Measurements from ENCODE around the gene RAB25. TPM values are rescaled to one million over a fixed set of nuclear protein-coding genes. Genes with fewer than 3 reads are reported as not detected.

RAB25 gene
- polyA plus RNA-seq, 2 of the 4 experiments (the other 2 are of a cell fraction) = not detected

- ChIA-PET CTCF (interaction anchor here (0.9 to 2.9 kb wide), 5 partner anchors 10 to 37 kb away, joined by 3 to 8 read pairs (median 4); partner anchors contain the start of gene UBQLN4), POLR2A (interaction anchor here (0.5 kb wide), 1 partner anchor 81 kb away, joined by 4 read pairs; no protein-coding TSS in a partner anchor)
- H3K4me1 ChIP-seq = peaks cover 10% of the 10 kb centered on the region; the same call in 1 of the 3 replicates
- WGBS (ENCODE audit: missing lambda C conversion rate) = 2% methylated on average over 29 of the region's 45 CpGs
- peak within 1 kb of the TSS; percentile 99 for H3K4me3 ChIP-seq
- DNase-seq (ENCODE audit: low read depth in 1 of 2, low spot score in 1 of 2) (peak; percentile 90 to 99), FAIRE-seq (peak; percentile 68), ATAC-seq (peak; percentile 99)
- peak within 1 kb of the TSS; percentile 93 to 95 for H3K27ac ChIP-seq
- H3K4me2 ChIP-seq = peak within 1 kb of the TSS; percentile 90
- H3K9me3 ChIP-seq = no peaks in the 10 kb centered on the region
- 0 out of 3 replicates have a peak, but pooled peaks have one; percentile 39 for TF ChIP-seq BCL3 (IDR thresholded peaks at IDR 0.05)
- TF ChIP-seq CTCF (IDR thresholded peaks at IDR 0.05) = no peak
- TF ChIP-seq MAX (IDR thresholded peaks at IDR 0.05) = peak; percentile 27; the same call in 1 of the 2 replicates
- peak; percentile 85 for TF ChIP-seq POLR2A (IDR thresholded peaks at IDR 0.05; ENCODE audit: low read length)
- no peak for TF ChIP-seq RAD21 (conservative IDR thresholded peaks at IDR 0.05 in 1 of 2, IDR thresholded peaks at IDR 0.05 in 1 of 2)
- no peak for TF ChIP-seq CHD4 (IDR thresholded peaks at IDR 0.05; ENCODE audit: borderline replicate concordance)
Observed at GRCh38 chr1:156020293-156021092, 40.5 kb upstream of the RAB25 start, which contains the start of gene SSR2. TSS of gene SSR2 (minus strand) at chr1:156020951. CDS start at chr1:156020167, 784 bp downstream.

GRCh38 chr1:156021093-156021428, 39.9 kb upstream of the RAB25 start:
- peak overlapping the region; percentile 93 to 95; a peak in 4 of 6 replicates for H3K27ac ChIP-seq
- H3K4me1 ChIP-seq = peaks cover 13% of the 10 kb centered on the region; the same call in 2 of the 3 replicates
- ATAC-seq (no peak), FAIRE-seq (no peak), DNase-seq (ENCODE audit: low read depth in 1 of 2, low spot score in 1 of 2) (no peak)
- H3K4me2 ChIP-seq = peak overlapping the region; percentile 90
- ChIA-PET POLR2A (no interaction called here), CTCF (interaction anchor here (0.9 to 2.9 kb wide), 6 partner anchors 9 to 45 kb away, joined by 3 to 8 read pairs (median 5); partner anchors contain the start of gene UBQLN4)
- H3K9me3 ChIP-seq = no peaks in the 10 kb centered on the region
- TF ChIP-seq CBX2 (IDR thresholded peaks at IDR 0.05; ENCODE audit: borderline replicate concordance, low read depth) (no peak), EHMT2 (IDR thresholded peaks at IDR 0.05; ENCODE audit: low read depth) (no peak), HDAC2 (IDR thresholded peaks at IDR 0.05) (no peak), BCL3 (IDR thresholded peaks at IDR 0.05) (no peak), NFE2L2 (conservative IDR thresholded peaks at IDR 0.05; ENCODE audit: low read length) (no peak), NR3C1 (IDR thresholded peaks at IDR 0.05) (no peak), CEBPB (IDR thresholded peaks at IDR 0.05) (no peak), TFCP2L1 (CRISPR knock-in tag; IDR thresholded peaks at IDR 0.05) (no peak), RFX5 (IDR thresholded peaks at IDR 0.05) (no peak)
- WGBS (ENCODE audit: missing lambda C conversion rate) = 7% methylated on average over 4 of the region's 4 CpGs
- peak overlapping the region; percentile 99 for H3K4me3 ChIP-seq

- POLR2A ChIA-PET = no interaction called here
- FAIRE-seq = no peak
- DNase-seq (ENCODE audit: low read depth in 1 of 2, low spot score in 1 of 2) = no peak
Observed at GRCh38 chr1:156021954-156022353, 39.0 kb upstream of the RAB25 start.

More at GRCh38 chr1:156021954-156022353, 39.0 kb upstream of the RAB25 start:
- H3K4me2 ChIP-seq = no peak overlapping the region
- ATAC-seq = no peak
- TF ChIP-seq ESRRA (IDR thresholded peaks at IDR 0.05; ENCODE audit: borderline replicate concordance, low read length) (no peak), MAX (IDR thresholded peaks at IDR 0.05) (no peak), FOXS1 (CRISPR knock-in tag; IDR thresholded peaks at IDR 0.05) (no peak), NR3C1 (IDR thresholded peaks at IDR 0.05) (no peak), HOXB5 (CRISPR knock-in tag; IDR thresholded peaks at IDR 0.05) (no peak), GATA3 (IDR thresholded peaks at IDR 0.05; ENCODE audit: borderline replicate concordance) (no peak), HOXA7 (CRISPR knock-in tag; IDR thresholded peaks at IDR 0.05) (no peak)
- H3K4me1 ChIP-seq = peaks cover 14% of the 10 kb centered on the region; the same call in 2 of the 3 replicates
- H3K4me3 ChIP-seq = no peak overlapping the region
- H3K27ac ChIP-seq = no peak overlapping the region
- H3K9me3 ChIP-seq = no peaks in the 10 kb centered on the region
- CTCF ChIA-PET = interaction anchor here (1.7 to 4.8 kb wide), 5 partner anchors 10 to 44 kb away, joined by 5 to 20 read pairs (median 8); partner anchors contain the start of gene UBQLN4
- 61% methylated on average over 2 of the region's 2 CpGs for whole genome bisulfite sequencing (ENCODE audit: missing lambda C conversion rate)
